ENCODE measurements around the gene AP5Z1. TPM values are rescaled to one million over a fixed set of nuclear protein-coding genes. Genes with fewer than 3 reads are reported as not detected.

AP5Z1 gene
- total RNA-seq, 2 donors from 2014 or later = 27.8 to 29.0 TPM

Small RNAs within 50 kb of the gene (microRNA-seq; reads per million reads assigned to microRNA genes)
- gene MIR4656 (ENCODE audit: borderline microRNAs expressed in 2 of 2) = 0 reads per million in 2 donors

Other genes starting within 250 kb of the AP5Z1 start
- gene FOXK1, start 93.3 kb upstream of the AP5Z1 start, total RNA-seq = 10 to 100 TPM; 30.5 to 32.3 TPM
- under 1 TPM; 0.19 to 0.24 TPM for gene PAPOLB, start 86.4 kb downstream of the AP5Z1 start, total RNA-seq
- 1 to 10 TPM; 4.3 to 5.0 TPM for gene RADIL, start 108.1 kb downstream of the AP5Z1 start, total RNA-seq
- not detected for gene MMD2, start 183.6 kb downstream of the AP5Z1 start, total RNA-seq

Data from posterior vena cava (tissue), 2 donors.